ENCODE measurements around the gene COG1.
"Not testable (repeated sequence)": the region's sequence is repeated elsewhere in the genome, so short reads cannot be mapped to it uniquely, and the experiment has no call there.

The COG1 gene, protein sequence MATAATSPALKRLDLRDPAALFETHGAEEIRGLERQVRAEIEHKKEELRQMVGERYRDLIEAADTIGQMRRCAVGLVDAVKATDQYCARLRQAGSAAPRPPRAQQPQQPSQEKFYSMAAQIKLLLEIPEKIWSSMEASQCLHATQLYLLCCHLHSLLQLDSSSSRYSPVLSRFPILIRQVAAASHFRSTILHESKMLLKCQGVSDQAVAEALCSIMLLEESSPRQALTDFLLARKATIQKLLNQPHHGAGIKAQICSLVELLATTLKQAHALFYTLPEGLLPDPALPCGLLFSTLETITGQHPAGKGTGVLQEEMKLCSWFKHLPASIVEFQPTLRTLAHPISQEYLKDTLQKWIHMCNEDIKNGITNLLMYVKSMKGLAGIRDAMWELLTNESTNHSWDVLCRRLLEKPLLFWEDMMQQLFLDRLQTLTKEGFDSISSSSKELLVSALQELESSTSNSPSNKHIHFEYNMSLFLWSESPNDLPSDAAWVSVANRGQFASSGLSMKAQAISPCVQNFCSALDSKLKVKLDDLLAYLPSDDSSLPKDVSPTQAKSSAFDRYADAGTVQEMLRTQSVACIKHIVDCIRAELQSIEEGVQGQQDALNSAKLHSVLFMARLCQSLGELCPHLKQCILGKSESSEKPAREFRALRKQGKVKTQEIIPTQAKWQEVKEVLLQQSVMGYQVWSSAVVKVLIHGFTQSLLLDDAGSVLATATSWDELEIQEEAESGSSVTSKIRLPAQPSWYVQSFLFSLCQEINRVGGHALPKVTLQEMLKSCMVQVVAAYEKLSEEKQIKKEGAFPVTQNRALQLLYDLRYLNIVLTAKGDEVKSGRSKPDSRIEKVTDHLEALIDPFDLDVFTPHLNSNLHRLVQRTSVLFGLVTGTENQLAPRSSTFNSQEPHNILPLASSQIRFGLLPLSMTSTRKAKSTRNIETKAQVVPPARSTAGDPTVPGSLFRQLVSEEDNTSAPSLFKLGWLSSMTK

DNA sequence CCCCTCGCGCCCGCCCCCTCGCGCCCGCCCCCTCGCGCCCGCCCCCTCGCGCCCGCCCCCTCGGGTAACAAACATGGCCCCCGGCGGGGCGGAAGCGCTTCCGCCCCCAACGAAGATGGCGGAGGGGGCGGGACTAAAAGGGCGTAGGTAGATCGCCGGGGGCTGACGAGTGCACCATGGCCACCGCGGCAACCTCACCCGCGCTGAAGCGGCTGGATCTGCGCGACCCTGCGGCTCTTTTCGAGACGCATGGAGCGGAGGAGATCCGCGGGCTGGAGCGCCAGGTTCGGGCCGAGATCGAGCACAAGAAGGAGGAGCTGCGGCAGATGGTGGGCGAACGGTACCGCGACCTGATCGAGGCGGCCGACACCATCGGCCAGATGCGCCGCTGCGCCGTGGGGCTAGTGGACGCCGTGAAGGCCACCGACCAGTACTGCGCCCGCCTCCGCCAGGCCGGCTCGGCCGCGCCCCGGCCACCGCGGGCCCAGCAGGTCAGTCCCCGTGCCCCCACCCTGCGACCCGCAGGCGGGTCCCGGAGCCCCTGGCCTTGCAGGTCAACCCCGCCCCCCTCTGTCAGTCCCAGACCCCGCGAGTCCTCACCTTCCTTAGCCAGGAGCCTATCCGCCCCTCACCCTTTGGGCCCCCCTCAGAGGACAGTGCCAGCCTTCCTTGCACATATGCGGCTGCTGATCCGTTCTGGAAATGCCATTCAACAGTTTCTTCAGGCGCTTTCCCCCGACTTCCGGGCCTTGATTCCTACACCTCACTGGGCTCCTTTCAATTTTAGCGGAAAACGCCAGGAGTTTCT is at the start of gene COG1:
TSS of gene COG1 (plus strand) at position 162 of the 808 bp plus-strand sequence. CDS start at position 177, 15 bp downstream.
- peak; percentile 82 for DNase-seq

DNA sequence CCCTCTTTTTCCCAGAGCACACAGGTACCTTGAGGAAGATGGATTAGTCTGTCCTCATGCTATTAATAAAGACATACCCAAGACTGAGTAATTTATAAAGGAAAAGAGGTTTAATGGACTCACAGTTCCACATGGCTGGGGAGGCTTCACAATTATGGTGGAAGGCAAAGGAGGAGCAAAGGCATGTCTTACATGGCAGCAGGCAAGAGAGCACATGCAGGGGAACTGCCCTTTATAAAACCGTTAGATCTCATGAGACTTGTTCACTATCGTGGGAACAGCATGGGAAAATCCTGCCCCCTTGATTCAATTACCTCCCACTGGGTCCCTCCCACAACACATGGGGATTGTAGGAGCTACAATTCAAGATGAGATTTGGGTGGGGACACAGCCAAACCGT is 48.6 kb upstream of the COG1 start:
- not testable (repeated sequence) for DNase-seq

DNA sequence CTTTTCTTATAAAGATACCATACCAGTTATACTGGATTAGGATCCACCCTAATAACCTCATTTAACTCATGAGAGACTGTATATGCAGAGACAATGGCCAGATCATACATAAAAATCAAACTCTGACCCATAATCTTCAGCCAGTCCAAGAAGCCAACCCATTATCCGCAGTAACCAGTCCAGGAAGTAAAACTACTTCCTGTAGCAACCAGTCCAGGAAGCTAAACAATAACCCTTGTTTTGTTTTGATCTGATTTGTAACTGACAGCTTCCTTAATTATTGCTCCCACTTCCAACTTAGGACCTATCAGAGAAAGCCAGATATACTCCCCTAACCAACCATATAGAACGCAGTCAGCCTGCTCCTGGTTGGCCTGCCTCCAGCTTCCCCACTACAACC is 47.2 kb upstream of the COG1 start:
- no peak for DNase-seq

DNA sequence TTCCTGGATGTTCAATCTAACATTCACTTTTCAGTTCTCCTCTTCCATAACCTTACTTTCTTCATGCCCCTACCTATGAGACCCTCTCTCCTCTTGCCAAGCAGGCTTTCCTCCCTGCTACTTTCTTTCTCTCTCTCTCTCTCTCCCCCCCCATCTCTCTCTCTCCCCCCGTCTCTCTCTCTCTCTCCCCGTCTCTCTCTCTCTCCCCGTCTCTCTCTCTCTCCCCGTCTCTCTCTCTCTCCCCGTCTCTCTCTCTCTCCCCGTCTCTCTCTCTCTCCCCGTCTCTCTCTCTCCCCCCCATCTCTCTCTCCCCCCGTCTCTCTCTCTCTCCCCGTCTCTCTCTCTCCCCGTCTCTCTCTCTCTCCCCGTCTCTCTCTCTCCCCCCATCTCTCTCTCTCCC is 45.1 kb upstream of the COG1 start:
- DNase-seq: not testable (repeated sequence)

DNA sequence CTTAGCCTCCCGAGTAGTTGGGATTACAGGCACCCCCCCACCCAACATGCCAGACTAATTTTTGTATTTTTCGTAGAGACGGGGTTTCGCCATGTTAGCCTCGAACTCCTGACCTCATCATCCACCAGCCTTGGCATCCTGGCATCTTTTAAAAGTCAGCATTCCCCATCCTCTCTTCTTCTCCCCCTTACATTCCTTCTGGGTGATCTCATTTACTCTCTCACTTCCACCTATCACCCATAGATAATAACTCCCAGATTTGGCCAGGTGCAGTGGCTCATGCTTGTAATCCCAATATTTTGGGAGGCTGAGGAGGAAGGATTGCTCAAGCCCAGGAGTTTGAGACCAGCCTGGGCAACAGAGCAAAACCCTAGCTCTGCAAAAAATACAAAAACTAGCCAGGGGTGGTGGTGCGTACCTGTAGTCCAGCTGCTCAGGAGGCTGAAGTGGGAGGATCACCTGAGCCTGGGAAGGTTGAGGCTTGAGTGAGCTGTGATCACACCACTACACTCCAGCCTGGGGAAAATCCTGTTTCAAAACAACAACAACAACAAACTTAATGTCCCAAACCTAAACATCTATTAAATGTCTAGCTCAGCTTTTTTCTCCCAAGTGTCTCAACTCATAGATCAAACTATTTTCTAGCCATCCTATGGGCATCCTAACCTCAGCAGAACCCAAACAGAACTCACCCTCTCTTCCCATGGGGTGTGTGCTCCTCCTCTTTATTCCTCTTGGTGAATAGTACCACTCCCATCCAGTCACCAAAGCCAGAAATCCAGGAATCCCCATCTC is 44.1 kb upstream of the COG1 start:
- no peak for DNase-seq

DNA sequence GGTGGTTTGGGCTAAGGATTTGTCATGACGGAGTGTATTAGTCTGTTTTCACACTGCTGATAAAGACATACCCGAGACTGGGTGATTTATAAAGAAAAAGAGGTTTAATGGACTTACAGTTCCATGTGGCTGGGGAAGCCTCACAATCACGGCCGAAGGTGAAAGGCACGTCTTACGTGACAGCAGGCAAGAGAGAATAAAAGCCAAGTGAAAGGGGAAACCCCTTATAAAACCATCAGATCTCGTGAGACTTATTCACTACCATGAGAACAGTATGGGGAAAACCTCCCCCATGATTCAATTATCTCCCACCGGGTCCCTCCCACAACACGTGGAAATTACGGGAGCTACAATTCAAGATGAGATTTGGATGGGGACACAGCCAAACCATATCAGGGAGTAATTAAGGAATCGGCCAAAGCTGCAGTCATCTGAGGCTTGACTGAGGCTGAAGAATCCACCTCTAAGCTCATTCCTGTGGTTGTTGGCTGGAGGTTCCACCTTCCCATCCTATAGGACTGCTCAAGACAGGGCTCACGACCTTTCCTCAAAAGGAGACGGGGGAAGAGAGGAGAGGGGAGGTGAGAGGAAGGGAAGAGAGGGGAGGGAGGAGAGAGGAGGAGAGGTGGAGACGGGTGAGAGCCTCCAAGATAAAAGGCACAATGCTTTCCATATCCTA is 42.1 kb upstream of the COG1 start:
- DNase-seq: not testable (repeated sequence)

DNA sequence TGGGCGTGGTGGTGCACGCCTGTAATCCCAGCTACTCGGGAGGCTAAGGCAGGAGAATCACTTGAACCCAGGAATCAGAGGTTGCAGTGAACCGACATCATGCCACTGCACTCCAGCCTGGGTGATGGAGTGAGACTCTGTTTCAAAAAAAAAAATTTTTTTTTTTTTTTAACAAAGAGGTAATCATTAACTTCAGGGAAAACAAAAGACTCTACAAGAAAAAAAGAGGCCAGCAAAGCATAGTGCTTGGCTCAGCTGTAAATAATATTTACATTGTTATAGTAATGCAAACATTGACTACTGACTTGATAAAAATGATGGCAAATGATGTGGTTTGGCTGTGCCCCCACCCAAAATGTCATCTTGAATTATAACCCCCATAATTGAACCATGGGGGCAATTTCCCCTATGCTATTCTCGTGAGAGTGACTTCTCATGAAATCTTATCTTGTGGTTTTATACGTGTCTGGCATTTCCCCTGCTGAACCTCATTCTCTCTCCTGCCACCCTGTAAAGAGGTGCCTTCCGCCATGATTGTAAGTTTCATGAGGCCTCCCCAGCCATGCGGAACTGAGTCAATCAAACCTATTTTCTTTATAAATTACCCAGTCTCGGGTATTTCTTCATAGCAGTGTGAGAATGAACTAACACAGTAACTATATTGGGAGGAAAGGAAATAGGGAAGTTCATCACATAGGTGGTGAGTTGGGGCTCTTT is 40.8 kb upstream of the COG1 start:
- DNase-seq: no peak

DNA sequence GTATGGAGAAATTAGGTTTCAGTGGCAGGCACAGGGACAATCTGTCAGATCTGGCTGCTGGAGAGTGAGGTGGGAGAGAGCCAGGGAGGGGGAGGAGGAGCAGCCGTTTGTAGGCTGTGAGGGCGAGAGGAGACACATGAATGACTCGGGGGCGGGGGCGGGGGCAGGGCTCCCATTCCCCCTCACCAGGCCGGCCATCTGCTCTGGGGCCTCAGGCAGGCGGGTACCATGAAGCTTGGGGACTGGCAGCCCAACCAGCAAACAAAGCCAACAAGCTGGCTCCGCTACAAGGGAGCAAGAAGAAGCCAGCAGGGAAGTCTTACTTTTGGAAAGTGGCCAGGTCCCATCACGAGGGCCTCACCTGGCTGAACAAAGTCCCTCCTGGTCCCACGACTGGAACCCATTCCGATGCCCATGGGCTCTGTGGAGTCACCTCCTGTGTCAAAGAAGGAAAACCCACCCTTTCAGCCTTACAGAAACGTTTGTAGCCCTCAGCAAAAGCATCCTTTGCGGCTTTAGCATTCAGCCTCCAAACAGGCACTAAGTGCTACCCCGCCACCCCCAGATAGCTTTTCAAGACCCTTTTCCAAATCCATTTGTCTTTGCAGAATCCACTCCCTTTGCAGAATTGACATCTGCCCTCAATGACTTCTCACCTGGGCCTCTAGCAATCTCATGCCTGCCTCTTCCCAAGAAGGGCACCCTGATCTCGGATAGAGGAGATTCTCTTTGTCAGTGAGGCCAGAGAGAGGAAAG is 37.3 kb upstream of the COG1 start:
- DNase-seq: peak; percentile 84

DNA sequence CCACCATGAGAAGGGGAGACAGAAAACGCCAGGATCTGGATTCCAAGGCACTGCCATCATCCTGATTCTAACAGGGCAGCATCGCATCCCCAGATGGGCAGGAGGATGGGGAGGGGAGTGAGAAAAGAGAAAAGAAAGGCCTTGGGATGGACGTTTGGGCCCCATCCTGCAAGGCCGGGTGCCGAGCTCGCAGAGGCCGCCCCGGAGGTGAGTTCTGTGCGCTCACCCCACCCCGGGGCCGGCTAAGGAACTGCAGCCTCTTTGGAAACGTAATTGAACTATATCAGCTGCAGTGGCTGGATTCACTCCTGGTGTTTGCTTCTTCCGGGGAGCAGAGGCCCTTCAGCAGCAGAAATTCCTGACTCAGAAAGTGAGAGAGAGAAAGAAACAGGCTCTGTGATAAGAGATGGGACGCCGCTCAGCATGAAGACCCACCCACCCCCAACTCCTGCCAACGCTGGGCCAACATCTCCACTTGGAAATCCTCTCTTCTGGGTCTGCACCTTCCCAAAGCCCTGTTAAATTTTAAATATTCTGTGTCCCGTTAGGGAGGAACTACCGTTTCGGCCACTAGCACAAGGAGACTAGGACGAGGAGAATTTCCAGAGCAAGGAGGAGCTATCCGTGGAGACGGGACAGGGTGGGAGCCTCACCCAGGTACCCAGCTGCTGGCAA is 36.6 kb upstream of the COG1 start:
- DNase-seq: peak; percentile 86

DNA sequence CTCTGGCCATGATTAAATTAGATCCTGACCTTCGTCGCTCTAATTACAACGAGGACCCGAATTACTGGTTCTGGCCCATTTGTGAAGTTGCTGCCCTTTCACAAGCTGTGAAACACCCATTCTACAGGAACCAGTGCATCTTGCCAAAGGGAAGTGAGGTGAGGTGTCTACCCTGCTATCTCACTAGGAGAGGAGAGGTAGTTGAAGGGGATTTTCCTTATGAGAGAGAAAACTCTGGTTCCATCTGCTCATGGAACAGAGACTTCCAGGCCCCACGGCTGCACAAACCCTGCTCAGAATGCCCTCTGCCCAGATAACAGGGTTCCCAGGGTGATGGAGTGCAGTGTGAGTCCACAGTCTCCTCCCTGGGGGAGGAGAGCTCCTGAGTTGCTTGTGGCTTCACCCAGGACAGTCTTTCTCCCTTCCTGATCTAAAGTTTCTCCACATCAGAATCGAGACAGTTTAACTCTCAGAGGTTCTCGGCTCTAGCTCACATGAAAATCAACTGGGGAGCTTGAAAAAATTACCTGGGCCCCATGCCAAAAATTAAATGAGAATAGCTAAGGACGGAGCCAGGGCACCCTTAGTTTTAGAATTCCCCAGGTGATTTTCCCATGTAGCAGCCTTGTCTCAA is 35.9 kb upstream of the COG1 start:
- DNase-seq: peak; percentile 15

DNA sequence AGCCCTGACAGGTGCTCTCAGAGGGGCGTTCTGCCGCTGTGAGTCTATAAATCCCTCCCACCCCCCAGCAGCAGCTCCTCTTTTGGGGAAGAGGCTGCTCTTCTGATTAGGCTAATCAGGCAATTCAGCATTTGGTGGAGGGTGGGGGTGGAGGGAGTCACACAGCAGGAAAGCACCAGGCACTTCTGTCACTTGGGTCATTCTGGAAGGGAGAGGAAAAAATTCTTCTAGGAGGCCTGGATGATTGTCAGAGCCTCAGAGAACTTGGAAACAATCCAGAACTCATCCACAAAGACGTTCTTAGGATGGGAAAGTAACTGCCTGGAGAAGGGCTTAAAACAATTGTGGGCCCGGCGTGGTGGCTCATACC is 35.3 kb upstream of the COG1 start:
- no peak for DNase-seq

DNA sequence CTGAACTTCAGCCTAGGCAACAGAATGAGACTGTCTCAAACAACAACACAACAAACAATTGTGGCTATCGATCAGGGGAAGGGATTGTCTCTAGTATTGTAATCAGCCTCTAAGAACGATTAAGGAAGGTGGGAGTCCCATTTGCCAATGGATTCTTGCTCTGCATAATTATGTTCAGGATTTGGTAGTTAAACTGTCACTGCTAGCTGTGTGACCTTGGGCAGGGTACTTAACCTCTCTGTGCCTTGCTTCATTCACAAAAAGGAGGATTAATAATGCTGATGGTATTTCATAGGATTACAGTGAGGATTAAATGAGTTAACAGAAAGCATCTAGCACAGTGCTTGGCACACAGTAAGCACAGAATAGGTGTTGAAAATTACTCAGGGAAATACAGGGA is 34.7 kb upstream of the COG1 start:
- no peak for DNase-seq

DNA sequence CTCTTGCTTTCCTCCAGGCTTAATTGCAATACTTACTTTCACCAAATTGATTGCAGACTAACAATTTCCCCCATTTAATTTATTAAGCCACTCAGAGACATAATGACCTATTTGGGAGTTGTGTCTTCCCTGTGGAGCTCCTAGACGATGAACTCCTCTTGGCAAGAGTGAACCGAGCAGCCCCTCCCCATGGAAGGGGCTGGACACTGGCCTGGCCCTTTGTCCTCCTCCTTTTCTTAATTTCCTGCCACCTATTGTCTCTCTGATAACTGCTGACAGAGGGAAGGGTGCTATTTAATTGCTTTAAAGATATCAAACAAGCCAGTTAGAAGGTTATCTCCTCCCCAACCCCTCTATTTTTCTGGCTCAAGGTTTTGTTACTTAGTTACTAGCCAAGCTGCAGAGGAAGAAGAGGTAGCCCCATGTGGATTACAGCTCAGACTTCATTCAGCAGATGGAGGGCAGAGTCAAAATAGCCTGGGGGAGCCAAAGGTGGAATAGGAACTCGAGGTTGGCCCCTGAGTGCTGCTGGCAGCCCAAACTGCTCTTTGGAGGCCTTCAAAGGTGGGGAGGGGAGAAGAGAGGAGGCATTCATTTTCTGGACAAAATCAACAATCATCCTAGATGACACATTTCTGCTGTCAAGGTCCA is 31.8 kb upstream of the COG1 start:
- DNase-seq: no peak

DNA sequence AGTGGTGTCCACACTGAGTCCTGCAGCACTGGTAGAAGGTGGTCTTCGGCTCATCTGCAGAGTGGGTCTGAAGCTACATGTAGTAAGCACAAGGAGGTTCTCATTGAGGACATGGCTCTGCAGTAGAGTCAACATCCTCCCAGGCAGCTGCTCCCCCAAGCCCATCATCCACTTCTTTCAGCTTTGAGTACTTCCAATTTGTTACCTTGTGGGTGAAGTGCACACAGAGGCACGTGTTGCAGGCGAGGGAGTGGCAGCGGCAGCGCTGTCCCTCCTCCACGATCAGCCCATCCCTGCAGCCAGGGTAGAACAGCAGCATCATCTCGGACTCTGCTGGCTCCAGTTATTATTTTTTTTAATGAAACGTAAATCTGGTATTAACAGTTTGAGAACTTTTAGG is 29.8 kb upstream of the COG1 start:
- DNase-seq: no peak

DNA sequence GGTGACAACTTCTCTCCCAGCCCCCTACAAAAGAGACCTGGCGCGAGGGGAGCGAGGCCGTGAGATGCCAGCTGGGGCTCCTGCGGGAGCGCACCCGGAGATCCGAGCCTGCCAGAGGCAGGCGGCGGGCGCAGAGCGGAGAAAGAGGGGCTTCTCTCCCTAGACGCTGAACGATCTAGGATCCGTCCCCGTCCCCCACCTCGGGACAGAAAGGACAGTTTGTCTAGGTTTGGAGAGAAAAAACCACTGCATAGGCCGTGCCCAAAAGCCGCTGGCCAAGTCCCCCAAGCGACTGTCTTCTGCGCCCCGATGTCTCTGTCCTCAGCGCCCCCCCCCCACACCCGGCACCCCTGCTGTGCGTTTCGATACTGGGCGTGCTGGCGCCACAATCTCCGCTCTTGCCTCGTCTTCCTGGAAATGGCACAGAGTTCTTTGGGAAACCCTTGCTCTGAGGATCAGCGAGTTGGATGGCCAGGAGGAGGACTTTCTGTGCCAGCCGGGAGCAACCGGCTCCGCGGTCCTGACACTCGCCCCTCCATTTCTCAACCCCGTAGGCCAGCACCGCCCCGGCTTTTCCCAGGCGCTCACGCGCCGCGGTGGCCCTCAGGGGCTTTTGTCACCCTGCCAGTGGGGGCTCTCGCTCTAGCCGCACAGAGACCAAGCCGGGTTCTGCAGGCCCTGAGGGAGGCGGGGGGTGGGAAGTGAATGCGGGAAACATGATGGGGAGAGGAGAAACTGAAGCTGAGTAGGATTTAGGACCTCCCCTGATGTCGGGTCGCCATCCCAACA is 27.0 kb upstream of the COG1 start:
- no peak for DNase-seq

DNA sequence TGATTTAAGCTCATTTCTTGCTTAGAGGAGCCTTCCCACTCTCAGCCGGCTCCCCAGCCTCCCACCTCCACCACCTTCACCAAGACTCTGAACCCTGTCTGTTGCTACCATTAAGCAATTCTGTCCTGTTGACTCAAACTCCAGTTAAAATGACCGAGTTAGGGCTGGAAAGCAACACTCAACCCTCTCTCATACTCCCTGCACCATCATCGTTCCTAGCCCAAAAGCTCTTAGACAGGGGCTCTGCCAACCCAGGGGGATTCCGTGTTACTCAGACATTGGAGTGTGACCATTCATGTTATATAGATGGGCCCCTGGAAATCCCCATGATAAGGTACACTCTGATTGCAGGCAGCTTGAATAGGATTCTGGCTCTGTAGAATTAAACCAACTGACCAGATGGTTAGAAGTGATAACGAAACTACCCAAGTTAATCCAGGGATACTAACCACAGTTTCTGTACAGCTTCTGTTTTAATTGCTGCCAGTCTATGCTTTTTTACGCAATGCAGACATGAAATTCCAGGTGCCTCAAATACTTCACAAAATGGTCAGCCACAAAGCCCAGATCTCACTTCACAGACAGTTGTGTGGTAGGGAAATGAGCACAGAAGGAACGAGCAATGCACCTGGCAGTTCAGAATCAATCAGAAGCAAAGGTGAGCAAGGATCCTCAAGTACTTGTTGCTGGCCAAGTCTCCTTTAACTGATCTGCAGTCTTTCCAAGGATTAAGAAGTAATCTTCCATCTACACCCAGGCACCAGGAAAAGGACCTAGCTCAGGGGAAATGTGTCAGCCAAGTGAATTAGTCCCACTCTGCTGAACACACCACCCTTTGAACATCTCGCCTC is 25.9 kb upstream of the COG1 start:
- DNase-seq: no peak

DNA sequence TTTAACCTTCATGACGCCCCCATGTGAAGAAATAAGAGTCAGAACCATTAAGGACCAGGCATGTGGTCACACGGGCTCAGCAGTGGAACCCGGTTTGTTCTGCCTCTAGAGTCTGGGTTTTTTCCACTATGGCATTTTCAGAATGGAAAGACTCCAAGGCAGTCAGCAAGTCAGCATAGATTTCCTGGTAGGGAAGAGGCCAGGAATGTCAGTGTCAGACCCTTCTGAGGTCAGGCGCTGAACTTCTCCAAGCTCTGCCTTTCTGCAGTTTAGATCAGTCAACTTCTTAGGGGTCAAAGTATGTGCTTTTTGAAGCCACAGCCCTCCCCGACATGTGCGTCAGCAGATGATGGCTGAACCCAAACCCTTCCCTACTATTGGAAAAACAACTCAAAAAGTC is 24.2 kb upstream of the COG1 start:
- no peak for DNase-seq
